Prostate gland (tissue), 2 donors: ENCODE results near the gene DEFB118.

Experiments
- CTCF ChIP-seq, 4 experiments: fragments of 200-600 bp in 2 of 4; fragments of 450-650 bp in 2 of 4; sonication (generic) in 2 of 4; IDR thresholded peaks; 1 replicate in 3 of 4; 2 replicates in 1 of 4; pipeline ENCODE4 v1.5.1; 2016 to 2019; ENCODE audit warnings: antibody characterized with exemption in 4 of 4, mild to moderate bottlenecking in 2 of 4, moderate library complexity in 2 of 4
- POLR2A ChIP-seq: fragments of 450-650 bp; IDR thresholded peaks from one replicate; pipeline ENCODE4 v1.6.1; 2016; ENCODE audit warnings: antibody characterized with exemption, mild to moderate bottlenecking
- POLR2AphosphoS5 ChIP-seq: sonication (generic); formaldehyde crosslinking; IDR thresholded peaks from one replicate; pipeline ENCODE4 v1.6.1; 2017; ENCODE audit warnings: antibody characterized with exemption

DNA sequence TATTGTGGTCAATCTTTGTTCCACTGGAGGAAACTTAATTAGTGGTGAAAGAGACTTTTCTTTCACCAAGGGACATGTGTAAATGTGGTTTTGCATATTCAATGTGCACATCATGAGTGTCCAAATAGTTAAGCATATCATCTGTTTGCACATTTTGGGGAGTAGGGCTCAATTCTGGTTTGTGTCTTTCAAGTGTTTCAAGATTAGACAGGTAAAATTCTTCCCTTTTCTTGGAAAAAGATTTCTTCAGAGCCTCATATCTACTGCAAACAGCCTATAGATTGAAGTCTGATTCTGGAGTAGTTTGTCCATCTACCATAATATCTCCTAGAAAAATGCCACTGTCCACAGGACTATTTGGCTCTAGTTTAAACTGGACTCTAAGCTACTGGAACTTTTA, 26.9 kb upstream of the DEFB118 start:
- TF ChIP-seq CTCF (IDR thresholded peaks at IDR 0.05), result no peak
- TF ChIP-seq POLR2A, result no peak
- TF ChIP-seq POLR2AphosphoS5, result no peak
